Measurements from ENCODE around the gene RCHY1. TPM values are rescaled to one million over a fixed set of nuclear protein-coding genes. Genes with fewer than 3 reads are reported as not detected.
A peak's percentile ranks its signal among the peaks of the same experiment; 100 is the strongest.

Gene RCHY1
- total and polyA plus RNA-seq, 12 donors = 7.4 to 54.2 (median 31.4) TPM

- WGBS, 4 donors = 82 to 95% (median 93%) methylated on average over 2 of the region's 2 CpGs
- H3K27me3 ChIP-seq = no peaks in the 10 kb centered on the region
- TF ChIP-seq CTCF (IDR thresholded peaks at IDR 0.05) = no peak
- TF ChIP-seq POLR2A (IDR thresholded peaks at IDR 0.05) = no peak
- intact Hi-C loops (cut with DNase I) = no loop called here
- peaks cover 9 to 24% of the 10 kb centered on the region in 2 donors for H3K4me1 ChIP-seq (replicated peaks in 1 of 2)
- no peak for DNase-seq
- peaks cover 0 to 3% (median 0%) of the 10 kb centered on the region in 3 donors for H3K9me3 ChIP-seq (replicated peaks in 1 of 3)
- no peak overlapping the region for H3K4me3 ChIP-seq
- peaks cover 0 to 22% of the 10 kb centered on the region in 2 donors for H3K36me3 ChIP-seq (replicated peaks in 1 of 2)
- no peak overlapping the region for H3K27ac ChIP-seq
Measured at GRCh38 chr4:75498041-75498440, 16.2 kb downstream of the RCHY1 start.

GRCh38 chr4:75497133-75497532 lies 17.1 kb downstream of the RCHY1 start:
- H3K36me3 ChIP-seq (replicated peaks in 1 of 2) = peaks cover 0 to 30% of the 10 kb centered on the region in 2 donors
- H3K27ac ChIP-seq = no peak overlapping the region
- intact Hi-C loops (cut with DNase I) = no loop called here
- peaks cover 0 to 3% (median 0%) of the 10 kb centered on the region in 3 donors for H3K9me3 ChIP-seq (replicated peaks in 1 of 3)
- WGBS, 4 donors = 82 to 87% (median 84%) methylated on average over 5 of the region's 5 CpGs
- no peak overlapping the region for H3K4me3 ChIP-seq
- H3K4me1 ChIP-seq (replicated peaks in 1 of 2) = peaks cover 9 to 24% of the 10 kb centered on the region in 2 donors
- TF ChIP-seq POLR2A (IDR thresholded peaks at IDR 0.05) (no peak), CTCF (IDR thresholded peaks at IDR 0.05) (no peak)
- no peaks in the 10 kb centered on the region for H3K27me3 ChIP-seq
- DNase-seq = no peak

GRCh38 chr4:75496406-75496805 lies 17.8 kb downstream of the RCHY1 start:
- H3K4me3 ChIP-seq = no peak overlapping the region
- peaks cover 0 to 3% (median 0%) of the 10 kb centered on the region in 3 donors for H3K9me3 ChIP-seq (replicated peaks in 1 of 3)
- peaks cover 0 to 31% of the 10 kb centered on the region in 2 donors for H3K36me3 ChIP-seq (replicated peaks in 1 of 2)
- no peak for DNase-seq
- peaks cover 9 to 24% of the 10 kb centered on the region in 2 donors for H3K4me1 ChIP-seq (replicated peaks in 1 of 2)
- intact Hi-C loops (cut with DNase I) = no loop called here
- TF ChIP-seq CTCF (IDR thresholded peaks at IDR 0.05) (no peak), POLR2A (IDR thresholded peaks at IDR 0.05) (no peak)
- WGBS, 4 donors = 84 to 96% (median 91%) methylated on average over 2 of the region's 2 CpGs
- no peak overlapping the region for H3K27ac ChIP-seq
- H3K27me3 ChIP-seq = no peaks in the 10 kb centered on the region

- TF ChIP-seq CTCF (IDR thresholded peaks at IDR 0.05) = no peak
- no peak for TF ChIP-seq POLR2A (IDR thresholded peaks at IDR 0.05)
- Histone ChIP-seq H3K9me3 (replicated peaks in 1 of 3) (peaks cover 0 to 3% (median 0%) of the 10 kb centered on the region in 3 donors), H3K27me3 (no peaks in the 10 kb centered on the region), H3K4me3 (no peak overlapping the region), H3K4me1 (replicated peaks in 1 of 2) (peaks cover 9 to 24% of the 10 kb centered on the region in 2 donors), H3K27ac (peak overlapping the region in 1 of 5 donors; percentile 15), H3K36me3 (replicated peaks in 1 of 2) (peaks cover 0 to 40% of the 10 kb centered on the region in 2 donors)
- WGBS, 4 donors = 81 to 95% (median 88%) methylated on average over 2 of the region's 2 CpGs
- intact Hi-C loops (cut with DNase I) = no loop called here
- DNase-seq = no peak
Measured at GRCh38 chr4:75495476-75495875, 18.7 kb downstream of the RCHY1 start.
